GM12873 (cell line): Measurements from ENCODE around the gene MBTPS1.

Experiments
- CTCF ChIP-seq: IDR thresholded peaks from 2 replicates; pipeline ENCODE4 v1.5.1; 2012; ENCODE audit warnings: low read depth, mild to moderate bottlenecking, moderate library complexity, low read length, control low read depth; ENCODE audit not compliant: insufficient read depth; ENCODE audit errors: missing control alignments

MBTPS1 gene

GRCh38 chr16:84038469-84038868, 78.3 kb downstream of the MBTPS1 start:
- TF ChIP-seq CTCF: no peak

- no peak for TF ChIP-seq CTCF
Observed at GRCh38 chr16:84036982-84037425, 79.7 kb downstream of the MBTPS1 start.

- no peak for TF ChIP-seq CTCF
Observed at GRCh38 chr16:84036131-84036530, 80.6 kb downstream of the MBTPS1 start.

- no peak for TF ChIP-seq CTCF
Observed at GRCh38 chr16:84034516-84034915, 82.2 kb downstream of the MBTPS1 start.

GRCh38 chr16:84033251-84034195, 83.2 kb downstream of the MBTPS1 start:
- TF ChIP-seq CTCF: no peak

GRCh38 chr16:84032458-84033178, 84.1 kb downstream of the MBTPS1 start:
- no peak for TF ChIP-seq CTCF

GRCh38 chr16:84031556-84031955, 85.2 kb downstream of the MBTPS1 start:
- no peak for TF ChIP-seq CTCF
